ENCODE measurements around the gene ZPR1. TPM values are rescaled to one million over a fixed set of nuclear protein-coding genes. Genes with fewer than 3 reads are reported as not detected.

Gene ZPR1
- total and polyA plus RNA-seq, 8 donors: 30.5 to 59.6 (median 47.5) TPM

GRCh38 chr11:116823031-116823843 lies 35.4 kb upstream of the ZPR1 start, which contains the start of gene APOA4:
Gene APOA4, minus strand, starts transcription at chr11:116823304. Its CDS starts 113 bp downstream, at chr11:116823191.
- ATAC-seq: no peak
- Histone ChIP-seq H3K27me3 (no peaks in the 10 kb centered on the region), H3K9me3 (no peaks in the 10 kb centered on the region), H3K4me3 (no peak within 1 kb of the TSS), H3K36me3 (no peaks in the 10 kb centered on the region), H3K27ac (no peak within 1 kb of the TSS), H3K4me1 (no peaks in the 10 kb centered on the region)
- no peak for DNase-seq
- intact Hi-C loops (cut with DNase I): no loop called here
- TF ChIP-seq, protein P1, sequence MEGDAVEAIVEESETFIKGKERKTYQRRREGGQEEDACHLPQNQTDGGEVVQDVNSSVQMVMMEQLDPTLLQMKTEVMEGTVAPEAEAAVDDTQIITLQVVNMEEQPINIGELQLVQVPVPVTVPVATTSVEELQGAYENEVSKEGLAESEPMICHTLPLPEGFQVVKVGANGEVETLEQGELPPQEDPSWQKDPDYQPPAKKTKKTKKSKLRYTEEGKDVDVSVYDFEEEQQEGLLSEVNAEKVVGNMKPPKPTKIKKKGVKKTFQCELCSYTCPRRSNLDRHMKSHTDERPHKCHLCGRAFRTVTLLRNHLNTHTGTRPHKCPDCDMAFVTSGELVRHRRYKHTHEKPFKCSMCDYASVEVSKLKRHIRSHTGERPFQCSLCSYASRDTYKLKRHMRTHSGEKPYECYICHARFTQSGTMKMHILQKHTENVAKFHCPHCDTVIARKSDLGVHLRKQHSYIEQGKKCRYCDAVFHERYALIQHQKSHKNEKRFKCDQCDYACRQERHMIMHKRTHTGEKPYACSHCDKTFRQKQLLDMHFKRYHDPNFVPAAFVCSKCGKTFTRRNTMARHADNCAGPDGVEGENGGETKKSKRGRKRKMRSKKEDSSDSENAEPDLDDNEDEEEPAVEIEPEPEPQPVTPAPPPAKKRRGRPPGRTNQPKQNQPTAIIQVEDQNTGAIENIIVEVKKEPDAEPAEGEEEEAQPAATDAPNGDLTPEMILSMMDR (IDR thresholded peaks at IDR 0.05): no peak

- Histone ChIP-seq H3K27ac (no peak overlapping the region), H3K4me3 (no peak overlapping the region), H3K36me3 (no peaks in the 10 kb centered on the region), H3K27me3 (no peaks in the 10 kb centered on the region), H3K9me3 (no peaks in the 10 kb centered on the region), H3K4me1 (no peaks in the 10 kb centered on the region)
- intact Hi-C loops (cut with DNase I): no loop called here
- ATAC-seq (no peak), DNase-seq (no peak)
- TF ChIP-seq, protein P1 (IDR thresholded peaks at IDR 0.05): no peak
These were observed 34.8 kb upstream of the ZPR1 start for GRCh38 chr11:116822575-116822974.

GRCh38 chr11:116821050-116821918 lies 33.5 kb upstream of the ZPR1 start:
- H3K4me3 ChIP-seq: no peak overlapping the region
- no peaks in the 10 kb centered on the region for H3K36me3 ChIP-seq
- DNase-seq (no peak), ATAC-seq (no peak)
- TF ChIP-seq, protein P1 (IDR thresholded peaks at IDR 0.05): no peak
- no peaks in the 10 kb centered on the region for H3K9me3 ChIP-seq
- H3K27me3 ChIP-seq: no peaks in the 10 kb centered on the region
- intact Hi-C loops (cut with DNase I): no loop called here
- H3K4me1 ChIP-seq: no peaks in the 10 kb centered on the region
- no peak overlapping the region for H3K27ac ChIP-seq

DNA sequence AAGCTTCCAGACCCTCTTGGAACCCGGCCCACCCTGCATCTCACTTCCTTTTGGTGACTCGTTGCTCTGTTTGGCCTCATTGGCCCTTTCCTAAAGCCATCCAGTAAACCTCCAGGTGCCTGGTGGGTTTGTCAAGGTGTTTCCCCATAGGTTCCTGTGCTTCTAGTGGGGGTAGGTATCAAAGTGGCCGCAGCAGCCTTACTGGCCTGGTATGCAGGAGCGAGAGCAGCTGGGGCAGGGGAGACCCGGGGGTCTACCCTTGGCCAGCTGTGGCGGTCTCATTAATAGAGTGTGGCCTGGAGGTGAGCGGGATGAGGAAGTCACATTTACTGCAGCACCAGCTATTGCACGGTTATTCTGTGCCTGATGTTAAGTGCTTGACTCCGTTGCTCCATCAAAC lies 31.2 kb upstream of the ZPR1 start:
- H3K36me3 ChIP-seq: no peaks in the 10 kb centered on the region
- no peak overlapping the region for H3K4me3 ChIP-seq
- TF ChIP-seq, protein P1 (IDR thresholded peaks at IDR 0.05): no peak
- no peak overlapping the region for H3K27ac ChIP-seq
- H3K9me3 ChIP-seq: no peaks in the 10 kb centered on the region
- no peaks in the 10 kb centered on the region for H3K27me3 ChIP-seq
- intact Hi-C loops (cut with DNase I): no loop called here
- no peaks in the 10 kb centered on the region for H3K4me1 ChIP-seq
- ATAC-seq (no peak), DNase-seq (no peak)

GRCh38 chr11:116814502-116814901 lies 26.7 kb upstream of the ZPR1 start:
- TF ChIP-seq, protein P1 (IDR thresholded peaks at IDR 0.05): no peak
- Histone ChIP-seq H3K27ac (no peak overlapping the region), H3K36me3 (no peaks in the 10 kb centered on the region), H3K9me3 (no peaks in the 10 kb centered on the region), H3K4me3 (no peak overlapping the region), H3K4me1 (no peaks in the 10 kb centered on the region), H3K27me3 (no peaks in the 10 kb centered on the region)
- ATAC-seq (no peak), DNase-seq (no peak)
- intact Hi-C loops (cut with DNase I): no loop called here
